Fibroblast of villous mesenchyme (primary cell): ENCODE results near the gene FAM131B. TPM values are rescaled to one million over a fixed set of nuclear protein-coding genes. Genes with fewer than 3 reads are reported as not detected.

Experiments
- DNase-seq: peaks from one replicate; pipeline ENCODE4 v3.0.0-alpha.2; 2010; ENCODE audit warnings: low read depth
- H3K4me3 ChIP-seq: 2 replicates; pipeline ENCODE4 v1.5.1; 2011; ENCODE audit warnings: low read depth, mild to moderate bottlenecking, low read length
- total RNA-seq: library from RNA; depleted of rRNA; stranded (reverse); fragments of >200 nt; gene quantifications from 2 replicates; pipeline ENCODE4 v1.2.3, GENCODE V29; 2012
- TF ChIP-seq, protein P1 (sequence below): IDR thresholded peaks from 2 replicates; pipeline ENCODE4 v1.5.1; 2012; ENCODE audit warnings: low read depth, mild to moderate bottlenecking, low read length; ENCODE audit not compliant: insufficient read depth

Gene FAM131B
- total RNA-seq: 1.3 and 2.2 TPM in 2 replicates

DNA sequence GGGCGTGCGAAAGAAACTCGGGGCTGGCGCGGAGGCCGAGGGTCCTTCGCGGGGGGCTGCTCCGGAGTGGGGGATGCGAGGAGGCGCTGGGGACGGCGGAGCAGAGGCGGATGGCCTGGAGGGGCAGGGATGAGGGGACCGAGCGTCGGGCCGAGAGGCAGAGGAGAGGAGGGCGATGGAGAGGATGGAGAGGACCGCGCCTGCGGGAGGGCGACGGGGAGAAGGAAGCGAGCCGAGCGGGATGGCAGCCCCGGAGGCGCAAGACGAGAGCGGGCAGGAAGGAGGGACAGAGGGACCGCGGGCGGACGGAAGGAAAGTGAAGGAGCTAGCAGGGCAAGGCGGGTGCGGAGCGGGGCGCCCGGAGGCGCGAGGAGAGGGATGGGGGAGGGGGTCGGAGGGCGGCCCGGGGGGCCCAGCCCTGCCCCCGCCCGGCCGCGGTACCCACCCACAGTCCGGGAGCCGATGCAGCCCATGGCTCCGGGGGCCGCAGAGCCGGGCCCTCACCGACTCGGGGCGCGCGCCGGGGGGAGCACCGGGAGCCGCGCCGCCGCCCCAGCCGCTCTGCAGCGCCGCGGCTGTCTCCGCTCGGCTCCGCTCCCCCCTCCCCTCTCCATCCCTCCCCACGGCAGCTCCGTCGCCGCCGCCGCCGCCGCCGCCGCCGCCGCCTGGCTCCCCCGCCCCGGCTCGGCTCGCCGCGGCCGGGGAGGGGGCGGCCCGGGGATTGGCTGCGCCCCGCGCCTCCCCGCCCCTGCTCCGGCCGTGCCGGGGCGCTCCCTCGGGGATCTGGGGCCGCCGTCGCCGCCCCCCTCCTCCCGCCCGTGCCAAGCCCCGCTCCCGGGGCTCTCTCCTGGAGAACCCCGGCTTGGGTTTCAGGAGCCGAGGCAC lies at the start of gene FAM131B:
FAM131B (minus strand) TSS at position 583 of the 885 bp plus-strand sequence; CDS start at position 473, 110 bp downstream.
- H3K4me3 ChIP-seq: peak within 1 kb of the TSS; percentile 57
- DNase-seq: no peak
- TF ChIP-seq, protein P1, sequence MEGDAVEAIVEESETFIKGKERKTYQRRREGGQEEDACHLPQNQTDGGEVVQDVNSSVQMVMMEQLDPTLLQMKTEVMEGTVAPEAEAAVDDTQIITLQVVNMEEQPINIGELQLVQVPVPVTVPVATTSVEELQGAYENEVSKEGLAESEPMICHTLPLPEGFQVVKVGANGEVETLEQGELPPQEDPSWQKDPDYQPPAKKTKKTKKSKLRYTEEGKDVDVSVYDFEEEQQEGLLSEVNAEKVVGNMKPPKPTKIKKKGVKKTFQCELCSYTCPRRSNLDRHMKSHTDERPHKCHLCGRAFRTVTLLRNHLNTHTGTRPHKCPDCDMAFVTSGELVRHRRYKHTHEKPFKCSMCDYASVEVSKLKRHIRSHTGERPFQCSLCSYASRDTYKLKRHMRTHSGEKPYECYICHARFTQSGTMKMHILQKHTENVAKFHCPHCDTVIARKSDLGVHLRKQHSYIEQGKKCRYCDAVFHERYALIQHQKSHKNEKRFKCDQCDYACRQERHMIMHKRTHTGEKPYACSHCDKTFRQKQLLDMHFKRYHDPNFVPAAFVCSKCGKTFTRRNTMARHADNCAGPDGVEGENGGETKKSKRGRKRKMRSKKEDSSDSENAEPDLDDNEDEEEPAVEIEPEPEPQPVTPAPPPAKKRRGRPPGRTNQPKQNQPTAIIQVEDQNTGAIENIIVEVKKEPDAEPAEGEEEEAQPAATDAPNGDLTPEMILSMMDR: no peak

DNA sequence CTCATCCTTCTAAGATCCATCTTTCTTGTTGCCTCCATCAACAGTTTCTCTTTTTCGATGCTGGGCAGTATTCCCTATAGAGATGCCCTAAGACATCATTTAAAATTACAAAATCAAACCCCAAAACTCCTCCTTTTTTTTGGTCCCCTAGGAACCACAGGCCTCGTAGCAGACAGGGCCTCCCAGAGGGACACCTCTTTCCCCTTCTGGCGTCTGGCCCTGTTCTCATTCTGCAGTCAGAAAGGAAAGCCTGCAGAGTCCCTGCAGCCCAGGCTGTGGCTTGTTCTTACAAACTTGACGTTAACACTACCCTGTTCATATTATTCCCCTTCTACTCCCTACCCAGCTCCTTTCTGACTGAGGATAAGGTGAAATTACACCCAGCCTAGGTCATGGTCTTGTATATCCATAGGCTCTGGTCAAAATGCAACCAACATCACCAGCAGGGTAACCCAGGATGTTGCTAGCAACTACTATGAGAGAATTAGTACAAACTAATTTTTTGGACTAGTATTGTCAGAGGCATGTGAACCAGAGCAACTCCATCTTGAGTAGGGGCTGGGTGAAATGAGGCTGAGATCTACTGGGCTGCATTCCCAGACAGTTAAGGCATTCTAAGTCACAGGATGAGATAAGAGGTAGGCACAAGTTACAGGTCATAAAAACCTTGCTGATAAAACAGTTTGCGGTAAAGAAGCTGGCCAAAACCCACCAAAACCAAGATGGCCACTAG lies 49.6 kb upstream of the FAM131B start:
- no peak for DNase-seq
- TF ChIP-seq, protein P1: no peak
- no peak overlapping the region for H3K4me3 ChIP-seq

DNA sequence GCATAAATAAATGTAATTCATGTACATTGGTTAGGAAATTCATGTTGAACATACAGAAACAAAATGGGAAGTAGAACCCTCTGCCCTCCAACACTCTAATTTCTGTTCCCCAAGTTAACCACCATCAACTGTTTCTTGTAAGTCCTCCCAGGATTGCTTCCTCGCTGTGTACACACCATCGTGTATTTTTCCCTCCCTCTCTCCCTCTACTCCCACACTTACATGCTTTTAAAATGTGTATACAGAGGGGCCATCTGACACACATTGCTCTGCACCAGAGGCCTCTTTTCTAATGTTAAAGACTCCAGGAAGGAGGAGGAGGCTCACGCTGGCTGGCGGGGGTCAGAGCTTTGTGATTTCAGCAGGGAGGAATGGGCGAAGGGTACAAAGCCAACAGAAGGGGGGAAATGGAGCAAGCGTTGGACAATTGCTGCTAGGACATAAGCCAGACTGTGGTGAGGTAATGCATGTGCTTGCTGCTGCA lies 48.0 kb upstream of the FAM131B start:
- DNase-seq: peak; percentile 53
- TF ChIP-seq, protein P1: no peak
- no peak overlapping the region for H3K4me3 ChIP-seq

DNA sequence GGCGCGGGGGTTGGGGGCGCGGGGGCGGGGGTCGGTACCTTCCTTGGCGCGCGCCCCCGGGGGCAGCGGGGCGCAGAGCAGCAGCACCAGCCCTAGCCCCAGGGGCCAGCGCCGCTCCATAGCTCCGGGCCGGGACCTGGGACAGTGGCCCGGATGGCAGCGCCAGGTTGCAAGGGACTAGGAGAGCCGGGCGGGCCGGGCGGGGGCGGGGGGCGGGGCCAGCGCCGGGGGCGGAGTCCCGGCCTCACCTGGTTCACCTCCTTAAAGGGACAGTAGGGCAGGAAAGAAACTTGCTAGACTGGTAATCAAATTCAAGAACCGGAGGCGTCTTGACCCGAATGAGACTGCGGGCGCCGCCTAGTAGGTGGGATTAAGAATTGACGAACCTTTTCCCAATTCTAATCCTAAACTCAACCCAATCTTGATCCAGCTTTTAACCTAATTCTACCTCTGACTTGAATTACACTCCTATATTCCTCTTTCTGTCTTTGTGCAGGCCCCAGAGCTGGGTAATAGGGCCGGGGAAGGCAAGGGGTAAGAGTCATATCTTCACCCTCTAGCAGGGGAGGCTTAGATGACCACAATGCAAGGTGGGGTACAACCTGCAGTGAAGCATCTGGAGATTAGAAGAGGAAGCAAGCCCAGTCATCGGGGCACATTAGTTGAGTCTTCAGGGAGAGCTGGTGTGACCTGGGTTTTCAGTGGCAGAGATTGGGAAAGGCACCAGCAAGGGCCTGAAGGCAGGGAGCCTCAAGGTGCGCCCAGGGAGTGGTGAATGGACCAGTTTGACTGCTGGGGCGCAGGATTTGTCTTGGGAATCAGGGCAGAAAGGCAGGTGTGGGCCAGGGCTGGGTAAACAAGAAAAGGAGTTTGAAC lies 46.4 kb upstream of the FAM131B start, which contains the start of gene EPHA1:
EPHA1 (minus strand) TSS at position 171 of the 876 bp plus-strand sequence; CDS start at position 120, 51 bp downstream.
- DNase-seq: no peak
- TF ChIP-seq, protein P1: no peak

DNA sequence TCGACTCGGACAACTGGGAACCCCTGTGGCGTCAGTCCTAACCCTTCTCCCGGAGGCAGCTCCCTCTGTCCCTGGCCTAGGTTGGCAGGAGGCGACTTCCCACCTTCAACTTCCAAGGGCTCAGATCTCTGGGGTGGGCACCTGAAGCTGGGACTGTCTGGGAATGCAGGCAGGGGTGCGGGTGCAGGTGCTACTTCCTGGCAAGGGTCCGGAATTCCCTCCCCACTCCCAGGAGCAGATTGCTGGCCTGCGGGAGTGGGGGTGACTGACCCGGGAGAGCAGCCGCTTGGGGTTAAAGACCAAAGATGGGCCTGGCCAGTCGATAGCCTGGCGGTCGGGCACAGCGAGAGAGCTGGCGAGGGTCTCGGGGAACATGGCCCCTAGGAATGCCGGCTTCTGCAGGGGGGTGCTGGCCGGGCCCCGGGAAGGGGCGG lies 45.8 kb upstream of the FAM131B start:
- TF ChIP-seq, protein P1: no peak
- DNase-seq: no peak

More for the DNA sequence above, 46.4 kb upstream of the FAM131B start, which contains the start of gene EPHA1:
- H3K4me3 ChIP-seq: no peak within 1 kb of the TSS

More for the DNA sequence above, 45.8 kb upstream of the FAM131B start:
- no peak overlapping the region for H3K4me3 ChIP-seq
